ENCODE measurements around the gene DIAPH3.

DIAPH3 gene

DNA sequence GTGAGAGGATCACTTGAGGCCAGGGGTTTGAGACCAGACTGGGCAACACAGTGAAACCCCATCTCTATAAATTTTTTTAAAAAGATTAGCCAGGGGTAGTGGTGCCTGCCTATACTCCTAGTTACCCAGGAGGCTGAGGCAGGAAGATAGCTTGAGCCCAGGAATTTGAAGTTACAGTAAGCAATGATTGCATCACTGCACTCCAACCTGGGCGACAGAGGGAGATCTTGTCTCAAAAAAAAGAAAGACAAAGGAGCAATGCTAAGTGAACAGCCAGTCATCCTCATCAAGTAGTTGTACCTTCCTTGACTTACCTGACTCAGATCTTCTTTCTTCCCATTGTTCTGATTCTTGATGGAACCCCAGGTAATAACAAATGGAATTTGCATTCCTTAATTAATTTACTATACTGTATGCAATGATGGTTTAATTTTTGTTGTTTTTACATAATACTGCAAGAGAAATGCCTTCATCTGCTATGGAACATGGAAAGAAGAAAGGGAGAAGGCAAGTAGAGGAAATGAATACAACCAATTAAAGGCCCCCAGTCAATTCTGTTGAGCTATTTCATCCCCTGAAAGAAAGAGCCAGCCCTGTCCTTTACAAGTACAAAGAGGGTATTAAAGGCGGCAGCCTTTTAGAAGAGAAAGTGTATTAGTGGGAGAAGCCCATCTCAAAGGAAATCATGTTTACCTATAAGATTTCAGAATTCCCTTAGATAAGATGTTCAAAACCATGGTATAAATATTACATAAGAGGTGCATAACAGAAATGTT lies 316.7 kb downstream of the DIAPH3 start:
- DNase-seq: no peak

GRCh38 chr13:59843040-59843439 lies 320.7 kb downstream of the DIAPH3 start:
- DNase-seq: no peak

- DNase-seq: no peak
These were observed 321.2 kb downstream of the DIAPH3 start for GRCh38 chr13:59842507-59842906.

DNA sequence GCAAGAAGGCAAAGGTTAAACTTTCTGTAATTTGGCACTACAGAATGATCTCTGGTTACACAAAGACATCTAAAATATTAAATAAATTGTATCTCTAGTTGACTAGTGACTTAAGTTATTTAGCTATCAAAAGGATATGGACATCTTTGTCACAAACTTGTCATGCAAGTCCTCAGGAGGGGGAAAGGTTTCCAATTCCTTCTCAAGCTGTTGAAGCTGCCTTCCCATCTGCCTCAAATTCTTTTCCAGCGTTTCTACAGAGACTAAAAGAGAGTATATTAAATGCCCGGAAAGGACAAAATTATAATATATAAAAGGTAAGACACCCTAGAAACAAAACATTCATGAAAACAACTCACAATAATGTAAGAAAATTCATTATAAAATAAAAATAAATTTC lies 324.5 kb downstream of the DIAPH3 start:
- DNase-seq: no peak

DNA sequence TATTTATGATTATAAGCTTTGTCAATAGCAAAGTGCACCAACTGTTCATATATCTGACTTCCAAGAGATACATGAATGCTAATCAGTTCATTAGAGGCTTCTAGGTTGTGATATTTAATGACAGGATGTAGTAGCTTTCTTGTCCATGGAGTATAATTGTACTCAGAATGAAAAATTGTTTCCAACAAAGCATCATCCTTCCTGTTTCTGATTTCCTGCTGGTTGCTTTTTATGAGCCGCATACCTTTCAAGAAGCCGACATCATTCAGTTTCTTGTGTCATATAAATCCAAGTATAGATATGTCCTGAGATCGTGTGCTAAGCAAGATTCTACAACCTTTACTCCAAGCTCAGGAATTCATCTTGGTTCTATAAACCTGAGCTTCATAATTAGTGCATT lies 326.6 kb downstream of the DIAPH3 start:
- DNase-seq: no peak

DNA sequence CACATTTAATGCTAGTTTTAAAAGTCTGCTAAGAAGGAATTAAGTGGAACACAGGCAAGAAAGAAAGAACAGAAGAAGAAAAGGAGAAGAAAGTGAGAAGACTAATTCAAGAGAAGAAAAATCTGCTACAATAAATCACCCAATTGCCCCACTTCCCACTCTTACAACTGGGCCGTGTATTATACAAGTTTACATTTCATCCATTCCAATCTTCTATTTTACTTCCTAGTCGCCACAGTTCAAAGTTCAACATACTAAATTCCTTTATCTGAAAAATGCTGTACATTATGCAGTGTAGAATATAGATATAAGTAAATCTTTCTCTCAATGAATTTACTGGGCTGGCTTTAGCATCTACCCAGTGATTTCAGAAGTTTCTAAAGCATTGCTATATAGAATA lies 328.2 kb downstream of the DIAPH3 start:
- no peak for DNase-seq

DNA sequence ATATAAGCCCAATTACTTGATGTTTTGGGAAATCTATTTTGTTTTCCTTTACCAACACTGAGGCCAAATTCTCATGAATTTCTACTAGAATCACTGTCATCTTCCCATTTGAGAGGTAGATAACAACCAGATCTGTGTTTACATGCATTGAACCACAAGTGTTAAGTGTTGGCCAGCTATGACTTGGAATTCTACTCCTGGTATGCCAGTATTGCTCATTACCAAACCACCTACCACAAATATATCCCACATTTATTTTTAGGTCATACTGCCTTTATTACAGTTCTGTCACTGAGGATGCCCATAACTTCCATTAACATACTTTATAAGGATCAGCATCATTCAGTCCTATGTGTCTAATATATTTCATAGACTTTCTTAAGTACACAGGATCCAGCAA lies 328.9 kb downstream of the DIAPH3 start:
- no peak for DNase-seq

DNA sequence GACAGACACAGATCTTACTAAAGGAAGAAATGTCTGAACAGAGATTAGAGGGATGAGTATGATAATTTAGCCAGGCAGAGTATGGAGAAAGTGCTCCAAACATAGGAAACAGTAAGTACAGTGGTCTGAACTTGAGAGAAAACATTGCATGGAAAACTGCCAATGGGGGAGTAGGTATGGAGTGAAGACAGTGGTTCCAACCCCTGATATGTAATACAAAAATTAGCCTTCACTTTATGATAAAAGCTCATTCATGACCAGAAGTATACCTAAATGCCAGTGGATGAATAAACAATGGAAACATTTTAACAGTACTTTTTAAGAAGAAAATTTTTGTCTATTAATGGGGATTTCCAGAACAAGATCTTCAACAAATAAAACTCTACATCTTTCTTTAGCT lies 334.0 kb downstream of the DIAPH3 start:
- no peak for DNase-seq

DNA sequence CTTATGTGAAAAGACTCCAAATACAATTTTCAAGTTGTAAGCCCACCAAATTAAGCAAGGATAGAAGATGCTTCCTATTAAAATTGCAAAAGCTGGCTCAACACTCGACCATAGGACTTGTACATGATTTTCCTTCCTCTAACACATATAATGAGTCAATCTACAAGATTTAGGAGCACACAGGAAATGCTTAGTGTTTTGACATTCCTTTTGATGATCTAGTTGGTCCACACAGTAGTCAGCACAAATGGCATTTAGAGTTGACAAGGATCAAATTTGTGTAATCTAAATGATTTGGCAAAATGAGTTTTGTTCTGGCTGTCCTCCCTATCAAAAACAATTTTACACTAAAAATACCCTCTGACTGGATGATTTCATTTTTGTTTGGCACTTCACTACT lies 340.2 kb downstream of the DIAPH3 start:
- no peak for DNase-seq

- no peak for DNase-seq
These were observed 354.2 kb downstream of the DIAPH3 start for GRCh38 chr13:59809564-59809963.

DNA sequence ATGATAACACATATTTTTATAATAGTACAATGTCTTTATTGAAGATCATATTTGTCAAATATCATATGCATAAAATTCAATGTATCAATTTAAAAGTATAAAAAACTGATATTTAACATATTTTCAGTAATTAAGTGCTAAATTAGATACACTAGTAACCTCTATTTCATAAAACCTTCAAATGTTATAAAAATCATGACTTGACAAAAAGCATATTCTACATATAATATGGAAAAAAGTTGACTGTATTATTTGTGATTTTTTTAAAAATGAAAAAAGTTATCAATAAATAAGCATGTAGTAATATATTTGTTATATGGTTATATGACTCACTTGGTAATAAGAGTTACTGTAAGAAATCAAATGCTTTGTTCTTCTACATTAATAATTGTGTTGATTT lies 356.9 kb downstream of the DIAPH3 start:
- DNase-seq: no peak

DNA sequence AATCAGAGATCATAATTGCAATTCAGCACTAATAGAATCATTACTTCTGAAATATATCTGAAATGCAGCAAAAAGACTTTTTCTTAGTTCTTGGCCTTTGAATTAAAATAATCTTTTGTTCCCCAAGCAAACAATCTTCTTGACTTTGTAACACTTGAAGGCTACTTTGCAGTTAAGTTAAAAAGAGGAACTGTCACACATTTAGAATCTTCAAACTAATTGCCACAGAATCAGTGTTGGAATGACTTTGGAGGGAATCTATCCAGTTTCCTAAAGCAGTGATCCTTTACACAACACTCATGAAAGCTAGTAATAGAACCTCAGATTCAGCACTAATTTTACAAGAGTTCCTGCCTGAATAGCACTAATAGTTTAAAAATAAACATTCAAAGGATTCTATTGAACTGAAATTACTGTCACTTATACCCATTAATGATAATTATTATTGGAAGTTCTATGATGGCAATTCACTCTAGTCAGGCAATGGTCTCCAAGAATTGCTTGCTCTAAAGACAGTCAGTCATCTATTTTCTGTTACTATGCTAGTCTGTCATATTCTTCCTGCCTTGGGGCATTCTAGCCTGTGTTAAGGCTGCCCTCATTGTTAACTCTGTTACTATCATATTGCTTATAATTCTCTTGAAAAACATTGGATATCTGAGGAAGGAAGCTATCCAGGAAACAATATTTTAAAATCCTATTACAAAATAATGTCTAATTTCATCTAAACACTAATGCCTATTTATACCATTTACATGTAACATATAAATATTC lies 362.4 kb downstream of the DIAPH3 start:
- DNase-seq: no peak

DNA sequence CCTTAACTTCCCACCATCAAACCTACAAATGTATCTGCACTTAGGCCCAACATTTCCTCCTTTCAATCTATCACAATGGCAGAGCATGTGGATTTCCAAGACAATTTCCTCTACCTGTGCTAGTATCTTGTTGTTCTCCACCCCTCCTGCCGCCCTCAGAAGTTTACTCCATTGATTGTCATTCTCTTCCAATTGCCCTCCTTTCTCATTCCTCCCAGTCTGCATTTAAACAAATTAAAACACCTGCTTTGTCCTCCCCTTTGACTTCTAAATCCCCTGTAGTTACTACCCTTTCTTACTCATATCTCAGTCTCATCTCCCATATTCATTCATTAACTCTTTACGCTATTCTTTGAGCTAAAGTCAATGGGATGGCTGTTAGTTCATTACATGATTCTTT lies 370.6 kb downstream of the DIAPH3 start:
- no peak for DNase-seq

DNA sequence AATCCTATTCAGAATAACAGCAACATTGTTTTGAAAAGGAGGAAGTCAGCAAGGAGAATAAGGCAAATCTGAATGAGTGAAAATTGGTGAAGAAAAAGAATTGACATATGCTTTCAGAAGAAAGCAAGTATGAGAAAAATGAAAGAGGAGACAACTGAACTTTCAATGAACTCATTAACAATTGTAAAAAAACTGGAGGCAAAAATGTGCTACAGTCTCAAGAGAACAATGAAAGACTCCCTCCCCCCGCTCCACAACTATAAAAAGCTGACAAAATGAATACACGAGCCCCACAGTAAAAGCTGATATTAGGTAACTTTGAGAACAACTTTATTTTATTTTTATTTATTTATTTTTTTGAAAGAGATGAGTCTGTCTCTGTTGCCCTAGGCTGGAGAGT lies 373.1 kb downstream of the DIAPH3 start:
- no peak for DNase-seq

DNA sequence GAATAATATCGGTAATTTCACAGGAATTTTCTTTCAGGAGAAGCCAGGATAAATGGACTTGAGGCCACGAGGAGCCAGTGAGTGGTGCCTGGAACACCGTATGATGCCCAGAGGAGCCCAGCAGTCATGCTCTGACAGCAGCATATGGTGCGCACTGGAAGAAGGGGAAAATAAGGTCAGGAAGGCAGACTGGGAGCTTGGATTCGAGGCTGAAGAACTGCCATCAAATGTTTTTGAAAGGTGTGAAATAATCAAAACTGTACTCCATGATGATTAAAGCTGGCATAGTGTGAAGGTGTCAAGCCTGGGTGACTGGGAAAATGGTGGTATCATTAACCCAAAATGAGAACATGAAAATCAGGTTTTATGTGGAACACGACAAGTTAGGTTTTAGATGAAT lies 374.2 kb downstream of the DIAPH3 start:
- no peak for DNase-seq

- no peak for DNase-seq
These were observed 376.0 kb downstream of the DIAPH3 start for GRCh38 chr13:59787679-59788078.

DNA sequence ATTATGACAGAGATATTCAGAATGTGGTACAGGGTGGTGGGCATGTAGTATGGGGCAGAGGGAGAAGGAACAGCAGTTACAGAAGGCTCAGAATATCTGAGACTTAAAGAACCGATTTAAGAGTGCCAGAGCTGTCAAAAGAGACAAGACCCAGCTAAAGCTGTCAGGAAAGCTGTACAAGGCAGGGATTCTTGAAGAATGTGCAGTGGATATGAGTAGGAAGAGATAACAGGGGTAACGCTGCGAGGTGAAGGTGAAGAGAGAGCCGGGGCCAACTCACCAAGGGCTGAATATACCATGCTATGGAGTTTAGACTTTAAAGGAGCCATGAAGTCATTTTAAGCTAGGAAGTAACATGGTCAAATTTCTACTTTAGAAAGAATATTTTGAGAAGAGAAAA lies 381.0 kb downstream of the DIAPH3 start:
- DNase-seq: no peak

GRCh38 chr13:59780058-59780457 lies 383.7 kb downstream of the DIAPH3 start:
- DNase-seq: no peak

DNA sequence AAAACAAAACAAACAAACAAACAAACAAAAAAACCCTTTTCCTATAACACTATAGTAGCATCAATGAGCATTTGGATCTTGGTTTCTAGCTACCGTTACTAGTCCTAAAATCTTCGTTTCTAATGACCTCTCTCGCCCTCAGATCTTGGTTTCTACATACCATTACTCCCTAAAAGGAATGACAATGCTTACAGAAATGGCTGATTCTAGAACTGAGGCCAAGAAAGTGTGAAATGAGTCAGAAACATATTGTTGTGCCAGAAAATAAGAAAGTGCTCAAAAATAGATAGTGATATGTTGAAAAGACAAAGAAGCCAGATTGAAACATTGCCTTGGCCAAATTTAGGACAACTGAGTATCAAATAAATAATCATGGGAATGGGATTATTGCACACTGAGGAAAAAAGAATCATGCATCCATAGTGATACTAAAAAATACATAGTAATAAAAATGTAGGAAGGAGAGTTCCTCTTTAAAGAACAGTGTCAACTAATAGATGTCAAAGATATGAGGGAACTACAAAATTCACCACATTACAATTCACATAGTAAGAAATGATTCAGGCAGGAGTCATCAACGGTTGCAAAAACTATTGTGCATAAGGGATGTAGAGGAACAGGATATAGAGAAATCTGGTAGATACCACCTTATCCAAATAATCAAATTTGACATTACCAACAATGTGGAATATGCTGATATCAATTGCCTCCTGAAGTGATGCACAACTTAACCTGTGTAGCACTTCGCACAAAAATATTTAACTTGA lies 386.6 kb downstream of the DIAPH3 start:
- DNase-seq: no peak

GRCh38 chr13:59774491-59774971 lies 389.2 kb downstream of the DIAPH3 start:
- DNase-seq: no peak

GRCh38 chr13:59771272-59771671 lies 392.5 kb downstream of the DIAPH3 start:
- no peak for DNase-seq

DNA sequence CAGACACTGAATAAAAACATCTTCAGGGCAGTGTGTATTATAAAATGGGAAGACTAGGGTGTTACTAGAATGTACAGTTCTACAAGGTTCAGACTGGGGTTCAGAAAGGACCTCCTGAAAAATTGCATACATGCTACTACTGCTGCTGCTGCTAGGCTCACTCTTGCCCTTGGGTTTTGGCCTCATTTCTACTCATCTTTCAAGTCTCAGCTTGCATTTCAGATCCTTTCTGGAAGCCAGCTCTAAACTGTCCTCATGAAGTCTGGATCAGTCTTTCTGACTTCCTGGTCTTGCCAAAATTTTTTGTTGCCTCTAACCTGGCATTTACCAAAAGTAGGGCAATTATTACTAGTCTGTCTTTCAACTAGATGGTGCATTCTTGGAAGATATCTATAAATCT lies 393.3 kb downstream of the DIAPH3 start:
- no peak for DNase-seq

DNA sequence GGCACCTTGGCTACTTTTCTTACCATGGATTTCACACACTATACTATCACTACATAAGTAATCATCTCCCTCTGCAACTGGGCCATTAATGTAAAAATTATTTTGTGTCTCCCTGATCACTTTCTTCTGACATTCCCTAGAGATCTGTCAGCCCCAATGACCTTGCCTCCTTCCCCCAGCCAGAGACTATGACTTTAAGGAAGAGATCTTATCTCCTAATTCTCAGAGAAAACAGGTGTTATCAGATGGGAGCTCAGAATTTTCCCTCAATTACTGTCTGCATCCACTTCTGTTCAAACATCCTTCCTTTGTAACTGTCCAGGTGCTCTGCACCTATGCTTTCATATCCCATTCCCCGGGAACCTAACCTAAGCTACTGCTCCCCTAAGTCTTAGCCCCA lies 397.5 kb downstream of the DIAPH3 start:
- no peak for DNase-seq

Data from NCI-H187 (cell line).